Right atrium auricular region (tissue), 2 donors: ENCODE measurements around the gene NUP155. TPM values are rescaled to one million over a fixed set of nuclear protein-coding genes. Genes with fewer than 3 reads are reported as not detected.
A peak's percentile ranks its signal among the peaks of the same experiment; 100 is the strongest.
"Not testable (repeated sequence)": the region's sequence is repeated elsewhere in the genome, so short reads cannot be mapped to it uniquely, and the experiment has no call there.

Experiments
- DNase-seq: peaks from one replicate; pipeline ENCODE4 v3.0.0-alpha.2; 2019; ENCODE audit warnings: low spot score
- H3K27ac ChIP-seq, 2 donors: fragments of 200-600 bp; sonication (generic); 1 replicate in 1 of 2; 2 replicates in 1 of 2; pipeline ENCODE4 v1.5.1; 2016 to 2019
- H3K27me3 ChIP-seq, 2 donors: fragments of 200-600 bp; sonication (generic); one replicate each; pipeline versions ENCODE4 v1.5.1 to v1.6.0; 2017 to 2019
- H3K36me3 ChIP-seq: fragments of 200-600 bp; sonication (generic); one replicate; pipeline ENCODE4 v1.5.1; 2016
- H3K4me1 ChIP-seq, 2 donors: fragments of 200-600 bp; sonication (generic); one replicate each; pipeline versions ENCODE4 v1.5.1 to v1.6.0; 2017 to 2019
- H3K4me3 ChIP-seq, 2 donors: fragments of 200-600 bp; sonication (generic); 1 replicate in 1 of 2; 2 replicates in 1 of 2; pipeline ENCODE4 v1.5.1; 2017 to 2019; ENCODE audit warnings: mild to moderate bottlenecking in 1 of 2, moderate library complexity in 1 of 2
- H3K9me3 ChIP-seq, 2 donors: fragments of 200-600 bp; sonication (generic); one replicate each; pipeline ENCODE4 v1.5.1; 2019
- CTCF ChIP-seq, 2 donors: fragments of 200-600 bp; sonication (generic); IDR thresholded peaks; one replicate each; pipeline ENCODE4 v1.5.1; 2019; ENCODE audit warnings: antibody characterized with exemption in 2 of 2
- total RNA-seq, 2 donors: library from RNA; depleted of rRNA; stranded (reverse); fragments of >200 nt; gene quantifications; one replicate each; pipeline ENCODE4 v1.1.0, GENCODE V29; 2016

NUP155 gene
- total RNA-seq: 10 to 100 TPM in 1 of 2 donors, 1 to 10 TPM in 1; 9.3 to 11.0 TPM

GRCh38 chr5:37370864-37371726, at the start of gene NUP155:
Gene NUP155, minus strand, starts transcription at chr5:37371106. Its CDS starts 129 bp downstream, at chr5:37370977.
- peaks cover 0 to 25% of the 10 kb centered on the region in 2 donors for H3K4me1 ChIP-seq
- TF ChIP-seq CTCF (IDR thresholded peaks at IDR 0.05): no peak
- H3K27ac ChIP-seq: peak within 1 kb of the TSS; percentile 80 to 82
- peak within 1 kb of the TSS; percentile 72 for H3K4me3 ChIP-seq
- DNase-seq: peak; percentile 91
- no peaks in the 10 kb centered on the region for H3K27me3 ChIP-seq
- no peaks in the 10 kb centered on the region for H3K9me3 ChIP-seq
- no peaks in the 10 kb centered on the region for H3K36me3 ChIP-seq

- no peaks in the 10 kb centered on the region for H3K27me3 ChIP-seq
- no peak for DNase-seq
- peaks cover 9% of the 10 kb centered on the region for H3K36me3 ChIP-seq
- no peak overlapping the region for H3K4me3 ChIP-seq
- H3K9me3 ChIP-seq: no peaks in the 10 kb centered on the region
- no peak overlapping the region for H3K27ac ChIP-seq
- H3K4me1 ChIP-seq: no peaks in the 10 kb centered on the region
- no peak for TF ChIP-seq CTCF (IDR thresholded peaks at IDR 0.05)
Measured at GRCh38 chr5:37417347-37417746, 46.4 kb upstream of the NUP155 start.

- not testable (repeated sequence) for H3K36me3 ChIP-seq, H3K27ac ChIP-seq, H3K4me3 ChIP-seq, H3K4me1 ChIP-seq, DNase-seq, H3K27me3 ChIP-seq, H3K9me3 ChIP-seq
Measured at GRCh38 chr5:37415456-37415855, 44.5 kb upstream of the NUP155 start.

GRCh38 chr5:37412515-37412914, 41.6 kb upstream of the NUP155 start:
- no peak for DNase-seq
- H3K27me3 ChIP-seq: no peaks in the 10 kb centered on the region
- no peaks in the 10 kb centered on the region for H3K9me3 ChIP-seq
- no peak overlapping the region for H3K4me3 ChIP-seq
- peaks cover 7% of the 10 kb centered on the region for H3K36me3 ChIP-seq
- H3K27ac ChIP-seq: no peak overlapping the region
- TF ChIP-seq CTCF (IDR thresholded peaks at IDR 0.05): no peak
- H3K4me1 ChIP-seq: no peaks in the 10 kb centered on the region

- no peak overlapping the region for H3K4me3 ChIP-seq
- H3K27me3 ChIP-seq: no peaks in the 10 kb centered on the region
- H3K9me3 ChIP-seq: no peaks in the 10 kb centered on the region
- DNase-seq: no peak
- no peak overlapping the region for H3K27ac ChIP-seq
- no peaks in the 10 kb centered on the region for H3K4me1 ChIP-seq
- H3K36me3 ChIP-seq: peaks cover 29% of the 10 kb centered on the region
- TF ChIP-seq CTCF (IDR thresholded peaks at IDR 0.05): no peak
Measured at GRCh38 chr5:37400501-37400900, 29.6 kb upstream of the NUP155 start.

- no peaks in the 10 kb centered on the region for H3K4me1 ChIP-seq
- DNase-seq: no peak
- no peak overlapping the region for H3K4me3 ChIP-seq
- H3K36me3 ChIP-seq: peaks cover 46% of the 10 kb centered on the region
- no peak overlapping the region for H3K27ac ChIP-seq
- H3K27me3 ChIP-seq: no peaks in the 10 kb centered on the region
- no peaks in the 10 kb centered on the region for H3K9me3 ChIP-seq
- TF ChIP-seq CTCF (IDR thresholded peaks at IDR 0.05): no peak
Measured at GRCh38 chr5:37396352-37396751, 25.4 kb upstream of the NUP155 start.
